CMK (cell line): ENCODE results near the gene PRKCA.
"Not testable (repeated sequence)": the region's sequence is repeated elsewhere in the genome, so short reads cannot be mapped to it uniquely, and the experiment has no call there.

Source experiments
- DNase-seq: peaks from one replicate; pipeline ENCODE4 v3.0.0-alpha.2; 2010; ENCODE audit warnings: low read depth

The PRKCA gene

GRCh38 chr17:66578781-66579489, 276.5 kb downstream of the PRKCA start:
- no peak for DNase-seq

- DNase-seq = no peak
Measured at GRCh38 chr17:66579556-66579955, 277.1 kb downstream of the PRKCA start.

GRCh38 chr17:66580184-66580955, 278.0 kb downstream of the PRKCA start:
- DNase-seq = no peak

- DNase-seq = no peak
Measured at GRCh38 chr17:66580956-66581391, 278.6 kb downstream of the PRKCA start.

- DNase-seq = no peak
Measured at GRCh38 chr17:66582373-66583111, 280.1 kb downstream of the PRKCA start.

GRCh38 chr17:66583112-66583748, 280.8 kb downstream of the PRKCA start:
- DNase-seq = no peak

GRCh38 chr17:66584927-66585326, 282.5 kb downstream of the PRKCA start:
- no peak for DNase-seq

- no peak for DNase-seq
Measured at GRCh38 chr17:66585472-66585871, 283.1 kb downstream of the PRKCA start.

- no peak for DNase-seq
Measured at GRCh38 chr17:66589892-66590291, 287.5 kb downstream of the PRKCA start.

- no peak for DNase-seq
Measured at GRCh38 chr17:66593116-66593515, 290.7 kb downstream of the PRKCA start.

- DNase-seq = no peak
Measured at GRCh38 chr17:66595893-66596292, 293.5 kb downstream of the PRKCA start.

GRCh38 chr17:66602659-66603384, 300.4 kb downstream of the PRKCA start:
- DNase-seq = no peak

- DNase-seq = no peak
Measured at GRCh38 chr17:66604376-66604775, 302.0 kb downstream of the PRKCA start.

- no peak for DNase-seq
Measured at GRCh38 chr17:66605541-66605940, 303.1 kb downstream of the PRKCA start.

- no peak for DNase-seq
Measured at GRCh38 chr17:66610361-66611133, 308.1 kb downstream of the PRKCA start.

- DNase-seq = no peak
Measured at GRCh38 chr17:66611397-66611796, 309.0 kb downstream of the PRKCA start.

- no peak for DNase-seq
Measured at GRCh38 chr17:66612993-66613392, 310.6 kb downstream of the PRKCA start.

- no peak for DNase-seq
Measured at GRCh38 chr17:66614469-66614868, 312.1 kb downstream of the PRKCA start.

GRCh38 chr17:66619206-66619605, 316.8 kb downstream of the PRKCA start:
- no peak for DNase-seq

- DNase-seq = no peak
Measured at GRCh38 chr17:66620528-66620927, 318.1 kb downstream of the PRKCA start.

GRCh38 chr17:66624630-66625029, 322.2 kb downstream of the PRKCA start:
- not testable (repeated sequence) for DNase-seq
